Neuronal stem cell (in vitro differentiated cells): ENCODE data around the gene YIF1A.
A peak's percentile ranks its signal among the peaks of the same experiment; 100 is the strongest.
"Not testable (repeated sequence)": the region's sequence is repeated elsewhere in the genome, so short reads cannot be mapped to it uniquely, and the experiment has no call there.

Experiments used
- DNase-seq: peaks from one replicate; pipeline ENCODE4 v3.0.0-alpha.2; 2013; ENCODE audit warnings: low spot score
- H2AFZ ChIP-seq: one replicate; pipeline ENCODE4 v1.6.1; 2013; ENCODE audit warnings: mild to moderate bottlenecking, low read length, inconsistent platforms
- H2AK5ac ChIP-seq: 2 replicates; pipeline ENCODE4 v1.6.1; 2013; ENCODE audit warnings: low read depth, mild to moderate bottlenecking, inconsistent platforms, low read length, moderate library complexity, mixed read lengths
- H2BK120ac ChIP-seq: 2 replicates; pipeline ENCODE4 v1.6.1; 2013; ENCODE audit warnings: low read depth, mild to moderate bottlenecking, inconsistent platforms, low read length, moderate library complexity, mixed read lengths
- H2BK12ac ChIP-seq: one replicate; pipeline ENCODE4 v1.6.1; 2013; ENCODE audit warnings: low read length, inconsistent platforms
- H2BK15ac ChIP-seq: 2 replicates; pipeline ENCODE4 v1.6.1; 2013; ENCODE audit warnings: mild to moderate bottlenecking, low read length, inconsistent platforms, mixed read lengths
- H2BK5ac ChIP-seq: one replicate; pipeline ENCODE4 v1.6.1; 2013; ENCODE audit warnings: inconsistent platforms, mild to moderate bottlenecking, low read length, moderate library complexity
- H3K14ac ChIP-seq: one replicate; pipeline ENCODE4 v1.6.1; 2013; ENCODE audit warnings: low read length, inconsistent platforms
- H3K18ac ChIP-seq: 2 replicates; pipeline ENCODE4 v1.6.1; 2013; ENCODE audit warnings: low read length, inconsistent platforms
- H3K23ac ChIP-seq: 2 replicates; pipeline ENCODE4 v1.6.1; 2013; ENCODE audit warnings: low read depth, mild to moderate bottlenecking, mixed read lengths, low read length, inconsistent platforms; ENCODE audit not compliant: poor library complexity
- H3K27ac ChIP-seq: replicated peaks from 3 replicates; pipeline ENCODE4 v1.5.1; 2013; ENCODE audit warnings: low read length, inconsistent platforms
- H3K27me3 ChIP-seq, 3 experiments: 2 replicates each; pipeline ENCODE4 v1.6.1; 2013; ENCODE audit warnings: low read length in 3 of 3, mild to moderate bottlenecking in 2 of 3, inconsistent platforms in 1 of 3, low read depth in 1 of 3, mixed read lengths in 1 of 3, moderate library complexity in 1 of 3; ENCODE audit not compliant: control insufficient read depth in 3 of 3, insufficient read depth in 3 of 3
- H3K36me3 ChIP-seq, 2 donors: replicated peaks in 1 of 2; 2 replicates each; pipeline ENCODE4 v1.6.1; 2013; ENCODE audit warnings: low read length in 2 of 2; ENCODE audit not compliant: control insufficient read depth in 2 of 2, insufficient read depth in 2 of 2
- H3K4ac ChIP-seq: 2 replicates; pipeline ENCODE4 v1.6.1; 2013; ENCODE audit warnings: inconsistent platforms, mild to moderate bottlenecking, low read length, moderate library complexity
- H3K4me1 ChIP-seq, 2 donors: 1 replicate in 1 of 2; 2 replicates in 1 of 2; pipeline ENCODE4 v1.6.1; 2013; ENCODE audit warnings: low read length in 2 of 2, low read depth in 1 of 2; ENCODE audit not compliant: control insufficient read depth in 2 of 2, insufficient read depth in 1 of 2
- H3K4me2 ChIP-seq: one replicate; pipeline ENCODE4 v1.6.1; 2013; ENCODE audit warnings: mild to moderate bottlenecking, low read length, inconsistent platforms; ENCODE audit not compliant: insufficient read depth, poor library complexity, severe bottlenecking
- H3K4me3 ChIP-seq, 2 donors: 2 replicates each; pipeline ENCODE4 v1.5.1; 2013; ENCODE audit warnings: low read length in 2 of 2, mild to moderate bottlenecking in 2 of 2, inconsistent platforms in 1 of 2, moderate library complexity in 1 of 2
- H3K79me1 ChIP-seq: one replicate; pipeline ENCODE4 v1.6.1; 2013; ENCODE audit warnings: low read depth, mild to moderate bottlenecking, inconsistent platforms, low read length, moderate library complexity
- H3K9ac ChIP-seq: one replicate; pipeline ENCODE4 v1.6.1; 2013; ENCODE audit warnings: mild to moderate bottlenecking, low read depth, low read length, inconsistent platforms; ENCODE audit not compliant: poor library complexity
- H3K9me3 ChIP-seq, 2 donors: replicated peaks in 1 of 2; 2 replicates each; pipeline versions ENCODE3 to v1.6.1; 2013; ENCODE audit warnings: low read length in 2 of 2, mild to moderate bottlenecking in 2 of 2, inconsistent platforms in 1 of 2, low read depth in 1 of 2, mixed read lengths in 1 of 2, moderate library complexity in 1 of 2; ENCODE audit not compliant: control insufficient read depth in 2 of 2, insufficient read depth in 1 of 2
- H4K8ac ChIP-seq: one replicate; pipeline ENCODE4 v1.6.1; 2013; ENCODE audit warnings: low read depth, mild to moderate bottlenecking, inconsistent platforms, low read length, moderate library complexity
- H4K91ac ChIP-seq: one replicate; pipeline ENCODE4 v1.6.1; 2013; ENCODE audit warnings: low read length, low read depth, mild to moderate bottlenecking, inconsistent platforms; ENCODE audit not compliant: poor library complexity
- WGBS, 2 donors: extraction: QIAGEN DNeasy Blood & Tissue Kit; methylation state at CpG; one replicate each; pipeline ENCODE4 v1.1.7; 2013; ENCODE audit warnings: missing lambda C conversion rate in 2 of 2, mixed read lengths in 1 of 2; ENCODE audit not compliant: insufficient read length in 2 of 2, insufficient replicate concordance in 1 of 2; ENCODE audit errors: extremely low coverage in 2 of 2; 5-methylcytosine and 5-hydroxymethylcytosine counted together

The YIF1A gene

DNA sequence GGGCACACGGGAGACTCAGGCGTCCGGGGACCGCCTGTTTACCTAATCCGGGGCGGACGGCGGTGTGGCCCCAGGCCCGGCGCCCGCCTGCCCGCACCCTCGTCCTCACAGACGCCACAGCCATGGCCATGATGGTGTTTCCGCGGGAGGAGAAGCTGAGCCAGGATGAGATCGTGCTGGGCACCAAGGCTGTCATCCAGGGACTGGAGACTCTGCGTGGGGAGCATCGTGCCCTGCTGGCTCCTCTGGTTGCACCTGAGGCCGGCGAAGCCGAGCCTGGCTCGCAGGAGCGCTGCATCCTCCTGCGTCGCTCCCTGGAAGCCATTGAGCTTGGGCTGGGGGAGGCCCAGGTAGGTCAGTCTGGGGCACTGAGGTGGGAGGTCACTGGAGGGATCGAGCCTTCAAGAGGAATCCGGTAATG is 30.5 kb downstream of the YIF1A start:
- H2AFZ ChIP-seq = peak overlapping the region; percentile 95
- H3K36me3 ChIP-seq = peaks cover 38 to 46% of the 10 kb centered on the region in 2 donors
- H3K9me3 ChIP-seq = peaks cover 0 to 2% of the 10 kb centered on the region in 2 donors
- H2BK12ac ChIP-seq = no peak overlapping the region
- peak overlapping the region; percentile 96 for H3K4me2 ChIP-seq
- H3K4ac ChIP-seq = no peak overlapping the region
- no CpG with 5 or more reads among the region's 28 CpGs for WGBS, 2 donors
- no peak overlapping the region for H3K14ac ChIP-seq
- peak overlapping the region; percentile 98 for H3K9ac ChIP-seq
- no peak for DNase-seq
- no peak overlapping the region for H4K91ac ChIP-seq
- H2BK120ac ChIP-seq = no peak overlapping the region
- peak overlapping the region; percentile 72 to 97 for H3K4me3 ChIP-seq
- H3K4me1 ChIP-seq = peaks cover 8 to 11% of the 10 kb centered on the region in 2 donors
- H3K23ac ChIP-seq = peak overlapping the region; percentile 96
- no peak overlapping the region for H2BK15ac ChIP-seq
- no peak overlapping the region for H4K8ac ChIP-seq
- peak overlapping the region; percentile 94 for H3K18ac ChIP-seq
- H2AK5ac ChIP-seq = peak overlapping the region; percentile 99
- peak overlapping the region; percentile 93 for H2BK5ac ChIP-seq
- H3K27me3 ChIP-seq = peaks cover 0 to 2% (median 0%) of the 10 kb centered on the region in 3 experiments
- peak overlapping the region; percentile 40 for H3K27ac ChIP-seq
- peaks cover 14% of the 10 kb centered on the region for H3K79me1 ChIP-seq

DNA sequence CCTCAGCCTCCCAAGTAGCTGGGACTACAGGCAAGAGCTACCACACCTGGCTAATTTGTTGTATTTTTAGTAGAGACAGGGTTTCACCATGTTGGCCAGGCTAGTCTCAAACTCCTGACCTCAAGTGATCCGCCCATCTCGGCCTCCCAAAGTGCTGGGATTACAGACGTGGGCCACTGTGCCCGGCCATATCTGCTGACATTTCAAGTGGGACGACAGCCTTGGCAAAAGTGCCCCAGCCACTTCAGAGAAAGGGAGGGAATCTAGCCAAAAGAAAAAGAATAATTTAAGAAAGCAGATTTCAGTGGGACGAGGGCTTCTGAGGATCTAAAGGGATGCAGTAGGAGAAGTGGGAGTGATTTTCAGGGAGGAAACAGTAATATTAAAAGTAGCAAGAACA is 35.9 kb downstream of the YIF1A start:
- H2BK15ac ChIP-seq, H3K9ac ChIP-seq, DNase-seq, H3K4me3 ChIP-seq, H4K91ac ChIP-seq, H2BK12ac ChIP-seq, H4K8ac ChIP-seq, H3K27ac ChIP-seq, H3K9me3 ChIP-seq, H3K4me1 ChIP-seq, H2BK5ac ChIP-seq, H3K4me2 ChIP-seq, H3K23ac ChIP-seq, H3K4ac ChIP-seq, H3K14ac ChIP-seq, H3K79me1 ChIP-seq, H2BK120ac ChIP-seq, H3K18ac ChIP-seq, H2AFZ ChIP-seq, H3K27me3 ChIP-seq, H2AK5ac ChIP-seq: not testable (repeated sequence)
- no CpG with 5 or more reads among the region's 6 CpGs for WGBS, 2 donors
- peaks cover 2 to 12% of the 10 kb centered on the region in 2 donors for H3K36me3 ChIP-seq

DNA sequence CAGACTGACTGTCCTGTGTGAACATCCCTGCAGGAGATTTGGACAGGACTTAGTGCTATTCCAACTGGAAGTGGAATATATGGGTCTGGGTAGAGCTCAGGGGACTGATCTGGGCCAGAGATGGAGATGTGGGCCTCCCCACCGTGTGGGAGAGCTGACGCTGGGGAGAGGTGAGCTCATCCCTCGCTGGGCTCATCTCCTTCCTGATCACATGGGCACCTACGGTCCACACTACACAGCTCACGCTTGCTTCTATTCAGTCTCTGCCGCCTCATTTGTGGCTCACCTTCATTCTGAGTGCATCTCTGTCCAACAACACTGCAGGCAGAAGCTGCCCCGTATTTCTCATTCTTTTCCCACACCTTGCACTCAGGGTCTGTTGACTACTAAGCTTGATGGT is 37.1 kb downstream of the YIF1A start:
- Histone ChIP-seq H3K4me1 (peaks cover 3 to 4% of the 10 kb centered on the region in 2 donors), H2BK5ac (no peak overlapping the region), H3K4me3 (no peak overlapping the region), H3K27me3 (no peaks in the 10 kb centered on the region), H4K8ac (no peak overlapping the region), H2BK120ac (no peak overlapping the region), H4K91ac (no peak overlapping the region), H2BK12ac (no peak overlapping the region), H2AFZ (no peak overlapping the region), H3K14ac (no peak overlapping the region), H3K4ac (no peak overlapping the region), H2BK15ac (no peak overlapping the region), H3K23ac (no peak overlapping the region), H3K36me3 (peaks cover 2 to 12% of the 10 kb centered on the region in 2 donors), H3K79me1 (peaks cover 3% of the 10 kb centered on the region), H2AK5ac (no peak overlapping the region), H3K9ac (no peak overlapping the region), H3K9me3 (no peaks in the 10 kb centered on the region), H3K18ac (no peak overlapping the region), H3K4me2 (no peak overlapping the region), H3K27ac (no peak overlapping the region)
- DNase-seq = no peak
- WGBS, 2 donors = no CpG with 5 or more reads among the region's 7 CpGs

DNA sequence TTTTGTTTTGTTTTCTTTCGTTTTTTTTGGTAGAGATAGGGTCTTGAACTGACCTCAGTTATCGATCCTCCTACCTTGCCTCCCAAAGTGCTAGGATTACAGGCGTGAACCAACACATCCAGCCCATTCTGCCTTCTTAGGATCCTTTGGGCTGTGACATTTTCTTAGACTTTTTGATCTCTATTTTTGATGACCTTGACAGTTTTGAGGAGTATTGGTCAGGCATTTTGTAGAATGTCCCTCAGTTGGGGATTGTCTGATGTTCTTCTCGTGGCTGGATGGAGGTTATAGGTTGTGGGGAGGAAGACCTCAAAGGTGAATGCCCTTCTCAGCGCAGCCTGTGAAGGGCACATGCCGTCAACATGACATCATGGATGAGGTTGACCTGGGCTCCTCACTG is 40.0 kb downstream of the YIF1A start:
- H2AFZ ChIP-seq = no peak overlapping the region
- no peak overlapping the region for H2AK5ac ChIP-seq
- no peaks in the 10 kb centered on the region for H3K9me3 ChIP-seq
- H3K14ac ChIP-seq = no peak overlapping the region
- peaks cover 2 to 17% of the 10 kb centered on the region in 2 donors for H3K36me3 ChIP-seq
- H3K4me1 ChIP-seq = peaks cover 1 to 4% of the 10 kb centered on the region in 2 donors
- H3K79me1 ChIP-seq = peaks cover 3% of the 10 kb centered on the region
- H3K18ac ChIP-seq = no peak overlapping the region
- H3K4ac ChIP-seq = no peak overlapping the region
- no peak overlapping the region for H2BK15ac ChIP-seq
- no CpG with 5 or more reads among the region's 6 CpGs for WGBS, 2 donors
- no peak for DNase-seq
- H2BK120ac ChIP-seq = no peak overlapping the region
- no peak overlapping the region for H4K8ac ChIP-seq
- no peak overlapping the region for H3K23ac ChIP-seq
- H3K4me3 ChIP-seq = no peak overlapping the region
- no peak overlapping the region for H3K9ac ChIP-seq
- H3K27me3 ChIP-seq = no peaks in the 10 kb centered on the region
- H2BK12ac ChIP-seq = no peak overlapping the region
- H4K91ac ChIP-seq = no peak overlapping the region
- no peak overlapping the region for H2BK5ac ChIP-seq
- no peak overlapping the region for H3K4me2 ChIP-seq
- no peak overlapping the region for H3K27ac ChIP-seq
